Measurements from ENCODE around the gene AKAP3.

DNA sequence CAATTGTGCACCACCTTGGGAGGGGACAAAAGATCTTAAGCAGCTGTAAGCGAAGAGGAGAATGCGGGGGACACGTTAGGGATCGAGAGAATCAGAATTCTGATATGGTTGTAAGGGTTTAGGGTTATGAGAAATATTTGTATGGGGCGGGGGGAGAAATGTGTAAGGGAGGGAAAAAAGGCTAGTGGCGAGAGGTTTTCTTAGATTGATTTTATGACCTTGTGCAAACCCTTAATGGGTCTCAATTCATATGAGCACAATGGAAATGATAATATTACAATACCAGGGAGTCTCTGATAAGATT is 459 bp upstream of the AKAP3 start:
- TF ChIP-seq, protein P1, sequence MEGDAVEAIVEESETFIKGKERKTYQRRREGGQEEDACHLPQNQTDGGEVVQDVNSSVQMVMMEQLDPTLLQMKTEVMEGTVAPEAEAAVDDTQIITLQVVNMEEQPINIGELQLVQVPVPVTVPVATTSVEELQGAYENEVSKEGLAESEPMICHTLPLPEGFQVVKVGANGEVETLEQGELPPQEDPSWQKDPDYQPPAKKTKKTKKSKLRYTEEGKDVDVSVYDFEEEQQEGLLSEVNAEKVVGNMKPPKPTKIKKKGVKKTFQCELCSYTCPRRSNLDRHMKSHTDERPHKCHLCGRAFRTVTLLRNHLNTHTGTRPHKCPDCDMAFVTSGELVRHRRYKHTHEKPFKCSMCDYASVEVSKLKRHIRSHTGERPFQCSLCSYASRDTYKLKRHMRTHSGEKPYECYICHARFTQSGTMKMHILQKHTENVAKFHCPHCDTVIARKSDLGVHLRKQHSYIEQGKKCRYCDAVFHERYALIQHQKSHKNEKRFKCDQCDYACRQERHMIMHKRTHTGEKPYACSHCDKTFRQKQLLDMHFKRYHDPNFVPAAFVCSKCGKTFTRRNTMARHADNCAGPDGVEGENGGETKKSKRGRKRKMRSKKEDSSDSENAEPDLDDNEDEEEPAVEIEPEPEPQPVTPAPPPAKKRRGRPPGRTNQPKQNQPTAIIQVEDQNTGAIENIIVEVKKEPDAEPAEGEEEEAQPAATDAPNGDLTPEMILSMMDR (IDR thresholded peaks at IDR 0.05), result no peak
- TF ChIP-seq EP300 (IDR thresholded peaks at IDR 0.05) (no peak), POLR2AphosphoS5 (IDR thresholded peaks at IDR 0.05) (no peak), POLR2A (IDR thresholded peaks at IDR 0.05) (no peak)
